Fibroblast of skin of left quadriceps (primary cell): ENCODE measurements around the gene RETREG1.
"Not testable (repeated sequence)": the region's sequence is repeated elsewhere in the genome, so short reads cannot be mapped to it uniquely, and the experiment has no call there.

Experiments used
- DNase-seq, 2 experiments: peaks; one replicate each; pipeline ENCODE4 v3.0.0-alpha.2; 2013; ENCODE audit warnings: low read depth in 2 of 2

The RETREG1 gene

GRCh38 chr5:16489322-16489791 is 127.4 kb downstream of the RETREG1 start:
- DNase-seq = peak in 1 of 2 experiments; percentile 32

- no peak for DNase-seq
Observed at GRCh38 chr5:16487456-16487855, 129.3 kb downstream of the RETREG1 start.

GRCh38 chr5:16486711-16487111 is 130.1 kb downstream of the RETREG1 start:
- no peak for DNase-seq

GRCh38 chr5:16485656-16486055 is 131.1 kb downstream of the RETREG1 start:
- DNase-seq = no peak

- DNase-seq = no peak
Observed at GRCh38 chr5:16484081-16484480, 132.7 kb downstream of the RETREG1 start.

GRCh38 chr5:16483361-16483760 is 133.4 kb downstream of the RETREG1 start:
- no peak for DNase-seq

- no peak for DNase-seq
Observed at GRCh38 chr5:16482891-16483290, 133.9 kb downstream of the RETREG1 start.

- peak; percentile 45 to 46 for DNase-seq
Observed at GRCh38 chr5:16480821-16481538, 135.8 kb downstream of the RETREG1 start.

- DNase-seq = no peak
Observed at GRCh38 chr5:16480144-16480543, 136.7 kb downstream of the RETREG1 start.

- DNase-seq = no peak
Observed at GRCh38 chr5:16477541-16477940, 139.3 kb downstream of the RETREG1 start.

- not testable (repeated sequence) for DNase-seq
Observed at GRCh38 chr5:16476417-16476816, 140.4 kb downstream of the RETREG1 start.

- no peak for DNase-seq
Observed at GRCh38 chr5:16471387-16471786, 145.4 kb downstream of the RETREG1 start.

- no peak for DNase-seq
Observed at GRCh38 chr5:16467363-16468219, 149.2 kb downstream of the RETREG1 start.

- peak; percentile 65 to 67 for DNase-seq
Observed at GRCh38 chr5:16465544-16466432, 151.0 kb downstream of the RETREG1 start, which contains the start of gene ZNF622. Gene ZNF622, minus strand, starts transcription at chr5:16465800. Its CDS starts 135 bp downstream, at chr5:16465665.

- DNase-seq = no peak
Observed at GRCh38 chr5:16464664-16465543, 151.9 kb downstream of the RETREG1 start.

- DNase-seq = no peak
Observed at GRCh38 chr5:16464231-16464630, 152.6 kb downstream of the RETREG1 start.

GRCh38 chr5:16461782-16462181 is 155.0 kb downstream of the RETREG1 start:
- peak; percentile 64 to 70 for DNase-seq

- no peak for DNase-seq
Observed at GRCh38 chr5:16461026-16461425, 155.8 kb downstream of the RETREG1 start.

- no peak for DNase-seq
Observed at GRCh38 chr5:16459451-16459850, 157.3 kb downstream of the RETREG1 start.

GRCh38 chr5:16457853-16458252 is 158.9 kb downstream of the RETREG1 start:
- DNase-seq = no peak

- no peak for DNase-seq
Observed at GRCh38 chr5:16457451-16457850, 159.3 kb downstream of the RETREG1 start.
